Neutrophil (primary cell): ENCODE results near the gene CHRNA1.

Experiments used
- H3K27ac ChIP-seq: fragments of 200-600 bp; sonication (generic); 2 replicates; pipeline ENCODE4 v1.5.1; 2016; ENCODE audit warnings: mild to moderate bottlenecking, moderate library complexity
- H3K27me3 ChIP-seq: fragments of 200-600 bp; sonication (generic); 2 replicates; pipeline ENCODE4 v1.6.0; 2016; ENCODE audit warnings: mild to moderate bottlenecking
- H3K36me3 ChIP-seq: fragments of 200-600 bp; sonication (generic); 2 replicates; pipeline ENCODE4 v1.5.1; 2017
- H3K4me1 ChIP-seq, 2 experiments: fragments of 200-600 bp in 1 of 2; sonication (generic) in 1 of 2; 1 replicate in 1 of 2; 2 replicates in 1 of 2; pipeline versions ENCODE4 v1.5.1 to v1.6.1; 2013 to 2016; ENCODE audit warnings: low read depth in 1 of 2, low read length in 1 of 2, mild to moderate bottlenecking in 1 of 2, moderate library complexity in 1 of 2; ENCODE audit not compliant: control insufficient read depth in 1 of 2, insufficient read depth in 1 of 2
- H3K4me3 ChIP-seq, 2 experiments: fragments of 200-600 bp in 1 of 2; sonication (generic) in 1 of 2; 1 replicate in 1 of 2; 2 replicates in 1 of 2; pipeline ENCODE4 v1.5.1; 2013 to 2016; ENCODE audit warnings: low read depth in 1 of 2, low read length in 1 of 2, mild to moderate bottlenecking in 1 of 2, moderate library complexity in 1 of 2
- H3K9me3 ChIP-seq: fragments of 200-600 bp; sonication (generic); 2 replicates; pipeline ENCODE4 v1.5.1; 2016
- CTCF ChIP-seq: fragments of 200-600 bp; sonication (generic); IDR thresholded peaks from 2 replicates; pipeline ENCODE4 v1.5.1; 2016; ENCODE audit warnings: antibody characterized with exemption

The CHRNA1 gene

GRCh38 chr2:174750923-174751441 lies 13.3 kb downstream of the CHRNA1 start:
- Histone ChIP-seq H3K27me3 (peaks cover 58% of the 10 kb centered on the region), H3K36me3 (no peaks in the 10 kb centered on the region), H3K27ac (no peak overlapping the region), H3K4me1 (no peaks in the 10 kb centered on the region), H3K4me3 (no peak overlapping the region), H3K9me3 (no peaks in the 10 kb centered on the region)
- TF ChIP-seq CTCF = no peak

GRCh38 chr2:174749793-174750192 lies 14.5 kb downstream of the CHRNA1 start:
- Histone ChIP-seq H3K4me3 (no peak overlapping the region), H3K9me3 (no peaks in the 10 kb centered on the region), H3K27me3 (peaks cover 70% of the 10 kb centered on the region), H3K27ac (no peak overlapping the region), H3K4me1 (no peaks in the 10 kb centered on the region), H3K36me3 (no peaks in the 10 kb centered on the region)
- TF ChIP-seq CTCF = no peak

- H3K27ac ChIP-seq = no peak overlapping the region
- peak; percentile 57 for TF ChIP-seq CTCF
Measured at GRCh38 chr2:174748948-174749347, 15.3 kb downstream of the CHRNA1 start.

GRCh38 chr2:174745142-174745541 lies 19.1 kb downstream of the CHRNA1 start:
- Histone ChIP-seq H3K4me1 (no peaks in the 10 kb centered on the region), H3K4me3 (no peak overlapping the region), H3K36me3 (no peaks in the 10 kb centered on the region), H3K27me3 (peaks cover 51% of the 10 kb centered on the region), H3K27ac (no peak overlapping the region), H3K9me3 (no peaks in the 10 kb centered on the region)
- TF ChIP-seq CTCF = no peak

More at GRCh38 chr2:174748948-174749347, 15.3 kb downstream of the CHRNA1 start:
- Histone ChIP-seq H3K36me3 (no peaks in the 10 kb centered on the region), H3K4me3 (no peak overlapping the region), H3K4me1 (no peaks in the 10 kb centered on the region), H3K9me3 (no peaks in the 10 kb centered on the region), H3K27me3 (peaks cover 68% of the 10 kb centered on the region)

- peaks cover 0 to 1% of the 10 kb centered on the region in 2 experiments for H3K4me1 ChIP-seq
- H3K9me3 ChIP-seq = no peaks in the 10 kb centered on the region
- H3K27me3 ChIP-seq = peaks cover 43% of the 10 kb centered on the region
- no peak overlapping the region for H3K27ac ChIP-seq
- H3K36me3 ChIP-seq = no peaks in the 10 kb centered on the region
- TF ChIP-seq CTCF = no peak
- H3K4me3 ChIP-seq = no peak overlapping the region
Measured at GRCh38 chr2:174744111-174744510, 20.2 kb downstream of the CHRNA1 start.

GRCh38 chr2:174740721-174741120 lies 23.6 kb downstream of the CHRNA1 start:
- Histone ChIP-seq H3K9me3 (no peaks in the 10 kb centered on the region), H3K27ac (no peak overlapping the region), H3K4me1 (peaks cover 0 to 5% of the 10 kb centered on the region in 2 experiments), H3K36me3 (no peaks in the 10 kb centered on the region), H3K27me3 (peaks cover 42% of the 10 kb centered on the region), H3K4me3 (no peak overlapping the region)
- no peak for TF ChIP-seq CTCF
